Chondrocyte (in vitro differentiated cells): Measurements from ENCODE around the gene TTC1. TPM values are rescaled to one million over a fixed set of nuclear protein-coding genes. Genes with fewer than 3 reads are reported as not detected.

Experiments used
- DNase-seq: peaks from one replicate; pipeline ENCODE4 v3.0.0; 2021; ENCODE audit warnings: mixed read lengths, low spot score
- H3K27ac Mint-ChIP-seq: one replicate; pipeline ENCODE4 v1.8.0; 2021; ENCODE audit warnings: mild to moderate bottlenecking, moderate library complexity, mixed read lengths; ENCODE audit not compliant: unreplicated experiment
- H3K27me3 Mint-ChIP-seq: 2 replicates; pipeline ENCODE4 v1.8.0; 2021; ENCODE audit warnings: low read depth, mixed read lengths
- H3K36me3 Mint-ChIP-seq: 2 replicates; pipeline ENCODE4 v1.8.0; 2021; ENCODE audit warnings: low read depth, mixed read lengths
- H3K4me1 Mint-ChIP-seq: 2 replicates; pipeline ENCODE4 v1.8.0; 2021; ENCODE audit warnings: low read depth, mild to moderate bottlenecking, mixed read lengths
- H3K4me3 Mint-ChIP-seq: one replicate; pipeline ENCODE4 v1.8.0; 2021; ENCODE audit warnings: mild to moderate bottlenecking, moderate library complexity, mixed read lengths; ENCODE audit not compliant: unreplicated experiment
- H3K9me3 Mint-ChIP-seq: 2 replicates; pipeline ENCODE4 v1.8.0; 2021; ENCODE audit warnings: low read depth, mixed read lengths
- total RNA-seq: library from RNA; stranded (reverse); gene quantifications from 3 replicates; pipeline ENCODE4 v1.2.1, GENCODE V29; 2021
- TF ChIP-seq, protein P1 (sequence below): fragments of 200-600 bp; sonication (generic); IDR thresholded peaks from 2 replicates; pipeline ENCODE4 v1.5.0; 2021; ENCODE audit warnings: antibody characterized with exemption, mild to moderate bottlenecking, moderate library complexity

Gene TTC1
- total RNA-seq, 1 donor from 2014 or later = 41.1 TPM

DNA sequence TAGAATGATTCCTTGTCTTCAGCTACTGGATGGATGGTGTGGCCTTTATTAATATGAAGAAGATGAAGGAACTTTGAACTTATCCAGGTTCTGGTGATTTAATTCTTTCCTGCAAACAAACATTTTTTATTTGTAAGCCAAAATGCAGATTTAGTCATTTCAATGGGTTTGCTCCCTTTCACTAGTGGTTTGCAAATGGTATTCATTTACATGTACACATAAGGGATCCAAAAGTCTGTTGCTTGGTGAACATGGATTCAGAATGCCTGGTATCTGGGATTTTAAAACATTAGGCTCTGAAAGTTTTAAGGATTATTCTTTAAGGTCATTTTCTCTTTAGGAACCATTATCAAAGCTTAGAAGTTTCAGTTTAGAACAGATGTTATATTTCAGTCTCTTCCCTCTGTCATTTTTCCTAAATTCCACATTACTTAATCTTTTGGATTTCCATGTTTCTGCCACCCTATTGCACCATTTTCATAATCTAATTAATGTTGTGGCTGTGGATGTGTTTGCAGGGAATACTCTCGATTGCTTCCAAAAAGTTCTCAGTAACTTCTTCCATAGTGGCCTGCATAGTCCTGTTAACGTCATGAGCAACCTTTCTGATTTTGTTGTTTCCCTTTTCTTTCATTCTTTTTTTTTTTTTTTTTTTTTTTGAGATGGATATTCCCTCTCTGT lies 10.1 kb downstream of the TTC1 start:
- Mint-ChIP-seq H3K9me3 (no peaks in the 10 kb centered on the region), H3K4me3 (no peak overlapping the region), H3K36me3 (peaks cover 3% of the 10 kb centered on the region), H3K27ac (no peak overlapping the region), H3K4me1 (peaks cover 8% of the 10 kb centered on the region), H3K27me3 (no peaks in the 10 kb centered on the region)
- TF ChIP-seq, protein P1, sequence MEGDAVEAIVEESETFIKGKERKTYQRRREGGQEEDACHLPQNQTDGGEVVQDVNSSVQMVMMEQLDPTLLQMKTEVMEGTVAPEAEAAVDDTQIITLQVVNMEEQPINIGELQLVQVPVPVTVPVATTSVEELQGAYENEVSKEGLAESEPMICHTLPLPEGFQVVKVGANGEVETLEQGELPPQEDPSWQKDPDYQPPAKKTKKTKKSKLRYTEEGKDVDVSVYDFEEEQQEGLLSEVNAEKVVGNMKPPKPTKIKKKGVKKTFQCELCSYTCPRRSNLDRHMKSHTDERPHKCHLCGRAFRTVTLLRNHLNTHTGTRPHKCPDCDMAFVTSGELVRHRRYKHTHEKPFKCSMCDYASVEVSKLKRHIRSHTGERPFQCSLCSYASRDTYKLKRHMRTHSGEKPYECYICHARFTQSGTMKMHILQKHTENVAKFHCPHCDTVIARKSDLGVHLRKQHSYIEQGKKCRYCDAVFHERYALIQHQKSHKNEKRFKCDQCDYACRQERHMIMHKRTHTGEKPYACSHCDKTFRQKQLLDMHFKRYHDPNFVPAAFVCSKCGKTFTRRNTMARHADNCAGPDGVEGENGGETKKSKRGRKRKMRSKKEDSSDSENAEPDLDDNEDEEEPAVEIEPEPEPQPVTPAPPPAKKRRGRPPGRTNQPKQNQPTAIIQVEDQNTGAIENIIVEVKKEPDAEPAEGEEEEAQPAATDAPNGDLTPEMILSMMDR = no peak
- DNase-seq = no peak

- DNase-seq = no peak
- no peak overlapping the region for H3K27ac Mint-ChIP-seq
- no peaks in the 10 kb centered on the region for H3K27me3 Mint-ChIP-seq
Measured at GRCh38 chr5:160020266-160020770, 11.4 kb downstream of the TTC1 start.

DNA sequence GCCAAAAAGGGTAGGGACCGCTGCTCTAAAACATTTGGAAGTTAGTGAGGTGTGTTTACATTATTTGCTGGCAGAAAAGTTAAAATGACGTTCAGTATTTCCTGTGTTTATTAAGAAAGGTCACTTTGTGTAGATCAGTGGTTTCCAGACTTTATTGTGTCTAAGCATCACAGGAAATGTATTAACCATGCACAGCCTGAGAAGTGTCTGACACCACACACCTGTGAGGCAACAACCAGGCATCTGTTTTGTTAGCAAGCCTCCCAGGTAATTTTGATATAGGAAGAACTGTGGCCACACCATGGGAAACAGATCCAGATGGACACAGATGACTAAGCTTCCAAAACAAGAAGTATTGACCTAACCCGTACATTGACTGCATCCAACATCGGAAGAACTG lies 12.0 kb downstream of the TTC1 start:
- no peak overlapping the region for H3K27ac Mint-ChIP-seq
- TF ChIP-seq, protein P1 = no peak
- no peak for DNase-seq
- no peaks in the 10 kb centered on the region for H3K27me3 Mint-ChIP-seq
- peaks cover 12% of the 10 kb centered on the region for H3K4me1 Mint-ChIP-seq
- H3K4me3 Mint-ChIP-seq = no peak overlapping the region
- no peaks in the 10 kb centered on the region for H3K9me3 Mint-ChIP-seq
- H3K36me3 Mint-ChIP-seq = peaks cover 8% of the 10 kb centered on the region

More at GRCh38 chr5:160020266-160020770, 11.4 kb downstream of the TTC1 start:
- Mint-ChIP-seq H3K4me3 (no peak overlapping the region), H3K4me1 (peaks cover 8% of the 10 kb centered on the region), H3K36me3 (peaks cover 3% of the 10 kb centered on the region), H3K9me3 (no peaks in the 10 kb centered on the region)
- TF ChIP-seq, protein P1 = no peak

DNA sequence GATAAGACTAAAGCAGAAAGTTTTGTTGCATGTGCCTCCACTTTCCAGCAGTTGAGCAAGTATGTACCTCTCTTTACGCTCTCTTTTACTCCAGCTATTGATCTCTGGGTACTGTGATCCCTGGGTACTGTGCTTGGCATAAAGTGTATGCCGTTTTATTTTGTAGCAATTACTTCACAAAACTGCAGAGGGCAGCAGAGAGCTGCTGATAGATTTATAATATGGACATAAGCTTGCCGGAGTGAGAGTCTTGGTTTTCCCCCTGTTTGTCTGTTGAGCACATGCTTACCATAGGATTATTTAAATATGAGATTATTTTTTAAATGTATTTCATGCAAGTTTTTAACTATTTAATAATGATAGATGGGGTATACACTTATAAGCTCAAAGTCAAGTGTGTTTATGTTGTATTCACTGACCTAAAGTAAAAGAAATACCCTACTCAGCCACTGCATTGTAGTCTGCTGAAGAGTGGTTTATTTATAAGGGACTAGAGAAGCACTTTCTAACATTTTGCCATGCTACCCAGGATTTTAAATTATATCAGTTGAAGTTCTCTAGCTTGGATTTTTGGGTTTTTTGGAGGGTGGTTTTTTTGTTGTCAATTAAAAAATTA lies 13.0 kb downstream of the TTC1 start:
- no peak overlapping the region for H3K4me3 Mint-ChIP-seq
- no peak overlapping the region for H3K27ac Mint-ChIP-seq
- no peaks in the 10 kb centered on the region for H3K9me3 Mint-ChIP-seq
- no peaks in the 10 kb centered on the region for H3K27me3 Mint-ChIP-seq
- TF ChIP-seq, protein P1 = peak; percentile 94
- H3K4me1 Mint-ChIP-seq = peaks cover 13% of the 10 kb centered on the region
- peaks cover 8% of the 10 kb centered on the region for H3K36me3 Mint-ChIP-seq
- DNase-seq = no peak

GRCh38 chr5:160023007-160023907 lies 14.3 kb downstream of the TTC1 start:
- DNase-seq = no peak
- H3K27ac Mint-ChIP-seq = no peak overlapping the region
- peaks cover 13% of the 10 kb centered on the region for H3K4me1 Mint-ChIP-seq
- no peaks in the 10 kb centered on the region for H3K9me3 Mint-ChIP-seq
- H3K36me3 Mint-ChIP-seq = peaks cover 8% of the 10 kb centered on the region
- H3K4me3 Mint-ChIP-seq = no peak overlapping the region
- TF ChIP-seq, protein P1 = no peak
- H3K27me3 Mint-ChIP-seq = no peaks in the 10 kb centered on the region
